ENCODE measurements around the gene ALPI.
"Not testable (repeated sequence)": the region's sequence is repeated elsewhere in the genome, so short reads cannot be mapped to it uniquely, and the experiment has no call there.

Gene ALPI

GRCh38 chr2:232455426-232456255 is at the start of gene ALPI:
Gene ALPI (plus strand): TSS chr2:232456153. CDS start chr2:232456200, 47 bp downstream.
- no peak for DNase-seq (ENCODE audit: low read depth, low spot score)

- DNase-seq (ENCODE audit: low read depth, low spot score): no peak
Observed at GRCh38 chr2:232406556-232407310, 49.2 kb upstream of the ALPI start, which contains the start of gene ALPG. Gene ALPG (plus strand): TSS chr2:232406844. CDS start chr2:232406895, 51 bp downstream.

GRCh38 chr2:232407428-232408150 is 48.4 kb upstream of the ALPI start:
- not testable (repeated sequence) for DNase-seq (ENCODE audit: low read depth, low spot score)

- not testable (repeated sequence) for DNase-seq (ENCODE audit: low read depth, low spot score)
Observed at GRCh38 chr2:232408269-232408668, 47.7 kb upstream of the ALPI start.

DNA sequence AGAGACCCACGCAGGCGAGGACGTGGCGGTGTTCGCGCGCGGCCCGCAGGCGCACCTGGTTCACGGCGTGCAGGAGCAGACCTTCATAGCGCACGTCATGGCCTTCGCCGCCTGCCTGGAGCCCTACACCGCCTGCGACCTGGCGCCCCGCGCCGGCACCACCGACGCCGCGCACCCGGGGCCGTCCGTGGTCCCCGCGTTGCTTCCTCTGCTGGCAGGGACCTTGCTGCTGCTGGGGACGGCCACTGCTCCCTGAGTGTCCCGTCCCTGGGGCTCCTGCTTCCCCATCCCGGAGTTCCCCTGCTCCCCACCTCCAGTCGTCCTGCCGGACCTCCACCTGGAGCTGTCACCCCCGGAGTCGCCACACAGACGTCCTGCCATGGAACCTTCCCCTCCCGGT is 46.3 kb upstream of the ALPI start:
- DNase-seq (ENCODE audit: low read depth, low spot score): not testable (repeated sequence)

- DNase-seq (ENCODE audit: low read depth, low spot score): no peak
Observed at GRCh38 chr2:232410238-232410900, 45.6 kb upstream of the ALPI start.

- DNase-seq (ENCODE audit: low read depth, low spot score): no peak
Observed at GRCh38 chr2:232411901-232412629, 43.9 kb upstream of the ALPI start.

GRCh38 chr2:232412986-232413385 is 43.0 kb upstream of the ALPI start:
- DNase-seq (ENCODE audit: low read depth, low spot score): no peak

- DNase-seq (ENCODE audit: low read depth, low spot score): no peak
Observed at GRCh38 chr2:232415138-232415690, 40.7 kb upstream of the ALPI start.

DNA sequence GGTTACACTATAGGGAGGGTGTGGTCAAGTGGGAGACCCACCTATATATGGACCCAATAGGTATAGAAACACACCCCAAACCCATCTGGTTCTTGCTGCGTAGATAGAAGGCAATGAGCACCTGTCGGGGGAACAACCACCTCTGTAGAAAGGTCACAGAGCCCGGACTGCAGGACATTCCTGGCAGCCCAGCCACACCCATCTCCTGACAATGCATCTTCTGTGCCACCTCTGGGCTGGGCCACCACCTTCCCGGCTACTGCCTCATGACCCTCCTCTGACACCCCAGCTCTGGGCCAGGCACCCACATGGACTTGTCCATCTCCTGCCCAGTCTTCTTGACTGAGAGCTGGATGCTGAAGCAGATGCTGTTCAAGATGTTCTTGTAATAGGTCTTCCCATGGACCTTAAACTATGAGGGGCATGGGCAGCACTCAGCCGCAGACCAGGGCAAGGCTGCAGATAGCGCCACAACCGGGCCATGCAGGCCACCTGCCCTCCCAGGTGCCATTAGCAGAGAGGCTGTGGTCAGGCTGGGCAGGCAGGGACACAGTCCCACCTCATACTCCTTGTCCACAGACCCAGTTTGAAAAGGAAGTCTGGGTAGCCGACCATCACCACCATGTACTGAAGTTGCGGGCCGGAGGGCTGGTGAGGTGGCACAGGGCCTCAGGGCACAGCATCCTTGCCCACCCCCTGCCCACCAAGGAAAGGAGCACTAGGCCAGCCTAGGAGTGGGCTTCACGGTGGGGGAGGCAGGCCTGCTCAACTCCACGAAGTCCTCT is 40.0 kb upstream of the ALPI start:
- no peak for DNase-seq (ENCODE audit: low read depth, low spot score)

DNA sequence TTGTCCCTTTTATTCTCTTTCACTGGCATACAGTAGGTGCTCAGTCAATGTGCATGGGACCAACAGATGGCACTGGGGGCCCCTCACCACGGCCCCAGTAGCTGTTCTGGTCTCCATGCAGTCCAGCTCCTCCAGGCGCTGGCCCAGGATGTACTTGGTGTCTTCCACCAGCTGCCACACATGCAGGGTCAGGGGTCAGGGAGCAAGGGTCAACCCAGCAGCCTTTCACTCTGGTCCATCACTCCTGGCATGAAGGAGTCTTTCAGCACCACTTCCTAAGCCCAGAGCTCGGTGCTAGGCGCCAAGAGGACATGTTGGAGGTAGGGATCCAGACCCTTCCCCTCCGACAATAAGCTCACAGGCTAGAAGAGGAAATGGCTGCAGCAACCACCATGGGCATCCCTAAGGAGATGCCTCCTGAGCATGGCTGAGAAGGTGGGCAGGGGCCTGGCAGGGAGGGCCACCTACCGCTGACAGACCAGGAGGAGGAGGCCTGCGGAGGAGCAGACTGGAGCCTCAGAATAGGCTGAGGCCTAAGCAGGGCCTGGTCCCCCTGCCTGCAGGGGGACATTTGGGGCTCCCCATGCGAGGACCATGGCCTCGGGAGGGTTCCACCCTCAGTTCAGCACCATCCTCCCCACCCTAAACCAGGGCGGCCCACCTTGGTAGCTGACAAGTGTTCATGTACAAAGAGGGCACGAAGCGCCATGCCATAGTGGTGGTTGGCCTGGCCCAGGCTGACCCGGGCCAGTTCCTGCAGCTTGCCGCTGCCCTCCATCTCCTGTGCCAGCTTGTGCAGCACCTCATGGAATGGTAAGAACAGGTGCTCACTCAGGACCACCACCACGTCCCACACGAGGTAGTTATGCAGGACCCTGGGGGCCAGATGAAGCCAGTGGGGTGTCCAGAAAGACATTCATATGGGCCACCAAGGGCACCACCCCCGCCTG is 39.2 kb upstream of the ALPI start:
- DNase-seq (ENCODE audit: low read depth, low spot score): no peak

GRCh38 chr2:232417489-232417888 is 38.5 kb upstream of the ALPI start:
- no peak for DNase-seq (ENCODE audit: low read depth, low spot score)

GRCh38 chr2:232418056-232418455 is 37.9 kb upstream of the ALPI start:
- DNase-seq (ENCODE audit: low read depth, low spot score): no peak

GRCh38 chr2:232418466-232419244 is 37.3 kb upstream of the ALPI start:
- no peak for DNase-seq (ENCODE audit: low read depth, low spot score)

DNA sequence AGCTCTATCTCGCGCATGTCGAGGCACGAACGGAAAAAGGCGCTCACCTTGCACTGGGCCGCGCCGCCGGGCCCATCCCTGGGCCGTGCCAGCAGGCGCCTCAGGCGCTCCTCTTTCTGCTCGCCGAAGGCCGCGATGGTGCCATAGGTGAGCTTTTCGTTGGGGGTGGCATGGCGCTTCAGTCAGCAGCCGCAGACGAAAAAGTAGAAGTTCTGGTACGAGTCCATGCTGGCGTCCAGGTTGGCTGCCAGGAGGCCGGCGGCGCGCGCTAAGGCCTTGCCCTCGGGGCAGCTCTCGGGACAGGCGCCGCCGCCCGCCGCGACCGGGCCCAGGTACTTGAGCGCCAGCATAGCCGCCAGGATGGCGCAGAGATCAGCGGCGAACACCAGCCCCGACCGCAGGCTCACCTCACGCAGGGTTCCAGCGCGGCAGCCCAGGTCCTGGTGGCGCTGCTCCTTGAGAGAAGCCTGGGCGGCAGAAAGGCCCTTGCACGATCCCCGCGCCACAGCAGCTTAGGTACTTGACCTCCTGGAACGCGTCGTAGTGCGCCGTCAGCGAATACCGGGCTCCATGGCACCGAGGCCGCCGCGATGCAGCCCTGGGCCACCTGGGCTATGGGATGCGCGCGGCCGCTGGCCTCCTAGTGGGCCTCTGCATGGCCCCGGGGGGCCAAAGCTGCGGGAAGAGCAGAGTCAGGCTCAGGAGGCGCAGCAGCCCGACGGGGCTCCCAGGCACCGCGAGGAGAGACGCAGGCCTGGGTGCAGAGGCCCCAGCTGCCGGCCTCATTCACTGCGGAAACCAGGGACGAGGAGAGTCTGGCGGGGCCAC is 36.5 kb upstream of the ALPI start:
- no peak for DNase-seq (ENCODE audit: low read depth, low spot score)

DNA sequence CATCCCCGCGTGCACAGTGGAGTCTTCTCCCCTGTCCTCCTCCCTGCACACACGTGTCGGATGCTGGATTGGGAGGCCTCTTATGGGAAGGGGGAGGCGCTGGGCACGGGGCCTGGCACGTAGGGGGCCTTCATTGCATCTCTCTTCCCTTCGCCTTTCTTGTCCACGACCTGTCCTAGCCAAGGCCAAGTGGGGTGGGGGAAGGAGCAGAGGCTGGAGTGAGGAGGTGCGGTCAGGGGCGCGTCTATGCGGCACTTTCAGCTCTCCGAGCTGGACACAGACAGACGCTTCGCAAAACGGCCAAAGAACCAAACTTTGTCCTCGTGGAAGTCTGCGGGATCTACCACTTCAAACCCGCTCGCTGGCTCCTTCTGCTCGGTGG is 35.9 kb upstream of the ALPI start:
- no peak for DNase-seq (ENCODE audit: low read depth, low spot score)
